ENCODE data around the gene ICA1. TPM values are rescaled to one million over a fixed set of nuclear protein-coding genes. Genes with fewer than 3 reads are reported as not detected.
"Not testable (repeated sequence)": the region's sequence is repeated elsewhere in the genome, so short reads cannot be mapped to it uniquely, and the experiment has no call there.

Gene ICA1
- total RNA-seq, 2 donors from 2014 or later: 1.4 to 9.7 TPM

DNA sequence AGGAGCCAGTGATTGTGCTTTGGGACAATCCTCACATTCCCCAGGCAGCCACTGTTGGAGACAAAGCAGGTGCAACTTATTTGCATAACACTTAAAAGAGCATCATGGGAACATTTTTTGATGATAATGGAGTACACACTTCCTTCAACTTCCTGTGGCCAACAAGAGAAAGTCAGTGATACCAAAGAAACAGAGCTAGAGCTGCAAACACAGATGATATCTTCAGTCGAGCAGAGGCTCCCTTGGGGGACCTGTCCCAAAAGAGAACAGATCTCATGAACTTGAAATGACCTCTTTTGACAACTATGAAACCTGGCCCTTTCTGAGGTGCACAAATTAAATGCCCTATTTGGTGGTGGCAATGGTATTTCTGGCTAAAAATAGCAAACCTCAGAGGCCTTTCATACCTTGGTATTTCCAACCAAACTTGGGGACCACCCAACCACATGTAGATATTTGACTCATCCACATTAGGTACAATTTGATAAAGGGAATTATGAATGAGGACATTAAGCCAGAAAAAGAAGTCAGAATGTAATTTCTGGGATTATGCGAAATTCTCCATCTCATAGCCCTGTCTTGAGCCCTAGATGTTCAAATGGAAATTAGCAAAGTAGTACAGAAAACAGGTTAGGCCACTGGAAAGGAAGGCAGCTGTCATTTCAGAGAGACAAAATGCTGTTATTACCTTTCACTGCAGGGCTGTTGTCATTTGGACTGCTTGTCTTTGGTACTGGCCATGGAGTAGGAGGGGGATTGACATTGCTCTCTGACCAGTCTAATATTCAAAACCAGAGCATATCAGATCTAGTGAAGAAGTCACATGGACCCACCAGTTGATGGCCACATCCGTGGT is 146.2 kb downstream of the ICA1 start:
- no peaks in the 10 kb centered on the region for H3K36me3 Mint-ChIP-seq (ENCODE audit: low read depth)
- peaks cover 30% of the 10 kb centered on the region for H3K4me1 Mint-ChIP-seq
- no peaks in the 10 kb centered on the region for H3K27me3 Mint-ChIP-seq
- H3K4me3 Mint-ChIP-seq: peak overlapping the region; percentile 38
- ATAC-seq (replicated peaks): no peak
- H3K9me3 Mint-ChIP-seq: no peaks in the 10 kb centered on the region
- H3K27ac Mint-ChIP-seq: no peak overlapping the region

DNA sequence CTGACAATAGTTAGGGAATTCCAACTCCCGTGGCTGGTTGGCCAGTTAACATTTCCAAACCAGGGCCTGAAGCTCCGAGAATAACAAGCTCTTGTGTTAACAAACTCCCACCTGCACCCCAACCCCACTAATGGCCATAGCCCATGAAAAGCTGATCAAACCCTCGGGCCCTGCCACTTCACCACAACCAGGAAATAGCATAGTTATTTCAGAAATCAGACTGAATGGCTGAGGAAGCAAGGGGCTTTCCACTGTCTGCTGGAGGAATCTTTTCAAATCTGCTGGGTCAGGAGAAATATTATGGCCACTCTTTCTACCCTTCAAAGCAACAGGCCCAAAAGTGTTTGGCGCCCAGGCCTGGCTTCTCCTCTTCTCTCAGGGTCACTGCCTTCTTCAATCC is 147.8 kb downstream of the ICA1 start:
- Mint-ChIP-seq H3K4me3 (peak overlapping the region; percentile 19), H3K9me3 (no peaks in the 10 kb centered on the region), H3K27ac (peak overlapping the region; percentile 69), H3K4me1 (peaks cover 24% of the 10 kb centered on the region), H3K27me3 (no peaks in the 10 kb centered on the region), H3K36me3 (ENCODE audit: low read depth) (no peaks in the 10 kb centered on the region)
- peak; percentile 76 for ATAC-seq (replicated peaks)

DNA sequence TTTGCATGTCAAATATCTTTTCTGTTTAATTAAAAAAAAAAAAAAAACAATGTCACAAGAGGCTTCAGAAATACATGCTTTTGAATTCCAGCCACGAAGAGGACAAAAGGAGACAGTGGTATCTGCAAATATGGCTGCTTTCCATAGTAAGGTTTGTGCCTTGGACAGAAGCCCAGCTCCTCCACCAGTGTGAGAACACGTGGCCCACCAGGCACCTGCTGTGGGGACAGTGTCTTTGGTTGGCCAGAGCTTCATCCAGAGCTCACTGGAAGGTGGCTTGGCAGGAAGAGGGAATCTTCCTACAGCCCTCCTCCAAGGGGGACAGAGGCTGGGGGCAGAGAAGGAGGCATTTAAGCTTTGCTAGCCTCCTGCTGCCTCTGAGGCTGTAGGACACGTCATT is 148.8 kb downstream of the ICA1 start:
- no peaks in the 10 kb centered on the region for H3K36me3 Mint-ChIP-seq (ENCODE audit: low read depth)
- ATAC-seq (replicated peaks): no peak

DNA sequence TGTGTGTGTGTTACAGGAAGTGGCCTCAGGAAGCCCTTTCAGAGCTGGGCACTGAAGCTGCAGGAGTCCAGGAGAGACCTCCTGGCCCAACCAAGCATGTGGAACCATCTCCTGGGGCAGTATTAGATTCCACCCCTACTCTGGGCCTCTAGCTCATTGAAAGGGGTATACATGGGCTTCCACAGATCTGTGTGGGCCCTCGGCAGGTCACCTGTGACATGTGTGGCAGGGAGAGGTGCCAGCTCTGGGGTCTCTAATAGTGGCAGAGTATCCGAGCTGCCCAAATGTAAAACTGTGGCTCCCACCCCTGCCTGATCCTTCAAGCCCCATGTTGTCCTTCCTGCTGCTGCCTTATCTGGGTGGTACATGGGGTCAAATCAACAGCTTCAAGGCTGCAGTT is 149.3 kb downstream of the ICA1 start:
- peaks cover 24% of the 10 kb centered on the region for H3K4me1 Mint-ChIP-seq

More for the DNA sequence above, 148.8 kb downstream of the ICA1 start:
- Mint-ChIP-seq H3K27me3 (no peaks in the 10 kb centered on the region), H3K4me3 (no peak overlapping the region), H3K9me3 (no peaks in the 10 kb centered on the region), H3K4me1 (peaks cover 24% of the 10 kb centered on the region), H3K27ac (peak overlapping the region; percentile 69)

DNA sequence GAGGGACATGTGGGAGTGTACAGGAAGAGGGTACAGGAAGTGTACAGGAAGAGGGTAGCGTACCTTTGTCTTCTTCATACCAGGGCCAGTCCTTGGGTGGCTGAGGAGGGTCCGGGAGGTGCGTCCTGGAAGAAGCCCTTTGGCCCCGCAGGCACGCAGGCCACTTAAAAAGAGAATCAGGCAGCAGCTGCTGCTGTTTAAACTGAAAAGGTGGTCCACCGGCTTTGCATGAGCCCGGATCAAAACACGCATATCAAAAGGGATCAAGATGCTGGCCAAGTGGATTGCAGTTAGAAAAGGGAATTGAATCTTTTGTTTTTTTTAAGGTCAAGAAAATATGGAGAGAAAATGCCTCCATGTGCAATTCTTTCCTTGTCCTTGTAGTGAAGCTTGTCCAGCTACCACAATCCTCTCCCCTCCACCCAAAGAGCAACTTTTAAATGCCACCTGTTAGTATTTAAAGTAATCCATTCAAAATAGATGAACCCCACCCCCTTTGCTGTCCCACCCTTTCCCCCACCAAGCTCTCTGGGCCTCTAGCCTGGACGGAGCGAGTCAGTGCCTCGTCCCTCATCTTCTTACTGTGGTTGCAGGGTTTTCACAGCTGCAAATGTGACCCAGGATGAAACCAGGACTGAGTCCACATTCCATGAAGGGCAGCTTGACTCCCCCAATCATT is 150.5 kb downstream of the ICA1 start:
- Mint-ChIP-seq H3K4me1 (peaks cover 20% of the 10 kb centered on the region), H3K27ac (no peak overlapping the region), H3K36me3 (ENCODE audit: low read depth) (no peaks in the 10 kb centered on the region), H3K9me3 (no peaks in the 10 kb centered on the region), H3K27me3 (no peaks in the 10 kb centered on the region), H3K4me3 (no peak overlapping the region)
- no peak for ATAC-seq (replicated peaks)

More for the DNA sequence above, 149.3 kb downstream of the ICA1 start:
- H3K36me3 Mint-ChIP-seq (ENCODE audit: low read depth): no peaks in the 10 kb centered on the region
- ATAC-seq (replicated peaks): no peak
- no peak overlapping the region for H3K4me3 Mint-ChIP-seq
- no peaks in the 10 kb centered on the region for H3K9me3 Mint-ChIP-seq
- H3K27me3 Mint-ChIP-seq: no peaks in the 10 kb centered on the region
- H3K27ac Mint-ChIP-seq: no peak overlapping the region

DNA sequence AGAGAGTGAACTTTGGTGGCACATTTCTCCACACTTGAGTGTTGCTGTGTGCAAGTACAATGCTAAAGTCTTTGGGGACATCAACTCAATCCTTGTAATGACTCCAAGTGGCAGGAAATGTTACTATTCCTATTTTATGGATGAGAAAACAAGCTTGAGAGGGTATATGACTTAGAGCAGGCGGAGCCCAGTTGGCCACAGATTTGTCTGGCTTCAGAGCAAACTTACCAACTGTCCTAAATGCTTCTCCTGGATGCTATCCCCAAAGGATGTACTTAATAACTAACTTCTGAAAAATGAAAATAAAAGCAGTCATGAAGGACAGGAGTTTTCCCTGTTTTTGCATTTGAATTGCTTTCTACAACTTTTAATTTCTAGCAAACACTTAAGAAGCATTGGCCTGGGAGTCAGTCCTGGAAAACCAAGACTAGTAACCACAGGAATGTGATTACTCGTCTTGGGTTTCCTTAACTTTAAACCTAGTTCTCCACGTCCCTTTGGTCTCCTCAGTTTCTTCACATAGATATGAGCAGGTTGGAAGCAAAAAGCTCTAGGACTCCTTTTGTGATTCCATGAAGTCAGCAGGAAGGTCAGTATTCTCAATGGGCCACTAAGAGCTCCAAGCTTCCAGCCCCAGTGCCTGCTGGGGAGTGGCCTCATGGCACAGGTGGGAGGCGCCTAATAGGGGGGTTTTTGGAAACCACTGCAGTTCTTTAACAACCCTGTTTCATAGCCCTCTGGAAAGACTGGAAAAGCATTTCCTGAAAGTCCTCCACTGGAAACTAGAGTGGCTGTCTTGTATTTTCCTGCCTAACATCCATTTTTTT is 152.6 kb downstream of the ICA1 start:
- Mint-ChIP-seq H3K27ac (no peak overlapping the region), H3K36me3 (ENCODE audit: low read depth) (no peaks in the 10 kb centered on the region), H3K4me1 (peaks cover 23% of the 10 kb centered on the region), H3K4me3 (no peak overlapping the region), H3K9me3 (no peaks in the 10 kb centered on the region), H3K27me3 (no peaks in the 10 kb centered on the region)
- no peak for ATAC-seq (replicated peaks)

DNA sequence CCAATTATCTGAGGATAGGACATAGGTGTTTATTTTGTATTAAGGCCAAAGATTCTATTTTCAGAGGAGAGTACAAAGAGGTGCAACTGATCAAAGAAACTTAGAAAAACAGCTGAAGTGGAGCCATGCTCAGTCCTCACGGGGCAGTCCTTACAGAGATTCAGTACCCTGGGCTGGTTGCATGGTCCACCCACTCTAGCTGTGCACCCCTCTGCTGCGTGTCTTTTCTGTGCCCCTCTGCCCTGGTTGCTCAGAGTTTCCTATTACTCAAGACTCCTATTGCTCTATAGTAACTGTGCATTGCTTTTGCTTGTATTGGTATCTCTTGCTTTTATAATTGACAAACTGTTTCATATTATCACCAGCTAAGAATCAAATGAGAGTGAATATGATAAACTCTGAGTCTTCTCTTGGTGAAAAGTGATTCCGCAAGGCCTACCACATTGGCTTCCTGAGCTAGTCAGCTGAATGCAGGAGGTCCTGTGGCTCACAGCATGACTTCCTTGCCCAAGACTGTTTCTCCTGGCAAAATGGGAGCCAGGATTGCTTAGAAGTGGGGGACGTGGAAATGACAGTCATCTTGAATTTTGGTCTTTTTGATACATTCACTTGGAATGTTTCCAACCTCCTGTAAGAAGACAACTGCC is 156.4 kb downstream of the ICA1 start:
- Mint-ChIP-seq H3K4me1 (peaks cover 22% of the 10 kb centered on the region), H3K27me3 (no peaks in the 10 kb centered on the region), H3K36me3 (ENCODE audit: low read depth) (no peaks in the 10 kb centered on the region), H3K9me3 (peaks cover 7% of the 10 kb centered on the region), H3K27ac (peak overlapping the region; percentile 65), H3K4me3 (peak overlapping the region; percentile 24)
- ATAC-seq (replicated peaks): peak; percentile 84

DNA sequence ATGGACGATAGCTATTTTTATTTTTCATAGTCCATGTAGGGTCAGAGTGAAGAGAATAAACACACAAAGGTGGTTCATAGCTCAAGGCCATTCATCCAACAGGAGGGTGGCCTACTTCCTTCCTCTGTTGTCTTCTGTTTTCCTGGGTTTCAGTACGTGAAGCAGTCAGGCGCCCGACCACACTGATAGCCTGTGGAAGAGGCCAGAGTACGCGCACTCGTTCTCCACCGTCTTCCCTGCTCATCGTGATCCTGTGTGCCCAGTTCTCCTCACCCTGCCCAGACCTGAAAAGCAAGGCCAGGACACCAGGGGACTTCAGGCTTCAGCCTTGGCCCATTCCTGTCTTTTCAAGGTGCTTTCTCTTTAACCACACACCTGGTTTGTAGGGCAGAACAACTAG is 158.7 kb downstream of the ICA1 start:
- Mint-ChIP-seq H3K27ac (no peak overlapping the region), H3K4me3 (no peak overlapping the region), H3K4me1 (peaks cover 27% of the 10 kb centered on the region), H3K9me3 (peaks cover 17% of the 10 kb centered on the region), H3K36me3 (ENCODE audit: low read depth) (no peaks in the 10 kb centered on the region), H3K27me3 (no peaks in the 10 kb centered on the region)
- no peak for ATAC-seq (replicated peaks)

DNA sequence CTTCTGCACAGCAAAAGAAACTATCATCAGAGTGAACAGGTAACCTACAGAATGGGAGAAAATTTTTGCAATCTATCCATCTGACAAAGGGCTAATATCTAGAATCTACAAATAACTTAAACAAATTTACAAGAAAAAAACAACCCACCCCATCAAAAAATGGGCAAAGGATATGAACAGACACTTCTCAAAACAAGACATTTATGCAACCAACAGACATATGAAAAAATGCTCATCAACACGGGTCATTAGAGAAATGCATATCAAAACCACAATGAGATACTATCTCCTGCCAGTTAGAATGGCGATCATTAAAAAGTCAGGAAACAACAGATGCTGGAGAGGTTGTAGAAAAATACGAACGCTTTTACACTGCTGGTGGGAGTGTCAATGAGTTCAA is 160.7 kb downstream of the ICA1 start:
- not testable (repeated sequence) for H3K36me3 Mint-ChIP-seq (ENCODE audit: low read depth)

DNA sequence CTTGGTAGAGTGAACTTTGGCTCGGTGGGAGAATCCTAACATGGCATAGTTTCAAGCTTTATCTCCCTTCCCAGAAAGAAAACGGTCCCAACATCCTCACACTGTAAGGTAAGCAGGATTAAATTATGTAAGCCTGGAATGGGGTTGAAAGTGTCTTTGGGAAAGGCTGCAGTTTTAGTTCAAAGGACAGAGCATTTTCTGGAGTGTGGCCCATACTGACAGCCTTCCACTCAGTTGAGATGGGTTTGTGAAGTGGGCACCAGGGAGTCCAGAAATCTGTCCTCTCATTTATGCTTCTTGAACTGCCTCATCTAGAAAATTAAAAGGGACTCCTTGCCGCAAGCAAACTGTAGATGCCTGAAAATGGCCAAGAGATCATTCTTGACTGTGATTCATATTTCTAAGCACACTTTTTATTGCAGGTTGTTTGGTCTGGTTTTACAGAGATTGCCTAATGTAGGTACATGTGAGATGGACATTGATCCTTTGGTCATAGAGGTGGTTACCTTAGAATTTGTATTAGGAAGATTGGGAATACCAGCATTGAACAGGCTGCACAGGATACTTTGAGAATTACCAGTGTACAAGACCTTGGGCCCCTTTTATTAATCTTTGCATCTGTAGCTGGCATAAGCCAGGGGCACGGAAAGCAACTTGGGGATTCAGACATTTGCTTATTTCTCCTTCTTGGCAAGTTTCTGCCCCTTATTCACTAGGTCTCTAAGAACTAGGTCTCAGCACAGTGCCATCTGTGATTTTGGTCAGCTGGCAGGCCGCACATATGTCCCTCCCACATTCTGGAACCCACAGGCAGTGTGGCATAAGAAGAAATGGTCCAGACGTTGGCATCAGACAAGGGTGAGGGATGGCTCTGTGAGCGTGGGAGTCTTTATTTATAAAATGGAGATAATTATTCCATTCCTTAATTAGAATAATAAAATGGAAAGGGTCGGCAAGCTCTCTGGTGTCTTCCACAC is 167.5 kb downstream of the ICA1 start:
- peaks cover 5% of the 10 kb centered on the region for H3K4me1 Mint-ChIP-seq
- H3K27me3 Mint-ChIP-seq: no peaks in the 10 kb centered on the region
- no peaks in the 10 kb centered on the region for H3K36me3 Mint-ChIP-seq (ENCODE audit: low read depth)
- no peak for ATAC-seq (replicated peaks)
- no peak overlapping the region for H3K27ac Mint-ChIP-seq
- H3K4me3 Mint-ChIP-seq: no peak overlapping the region
- peaks cover 11% of the 10 kb centered on the region for H3K9me3 Mint-ChIP-seq

More for the DNA sequence above, 160.7 kb downstream of the ICA1 start:
- peaks cover 22% of the 10 kb centered on the region for H3K9me3 Mint-ChIP-seq
- not testable (repeated sequence) for H3K27ac Mint-ChIP-seq; H3K27me3 Mint-ChIP-seq; H3K4me3 Mint-ChIP-seq; ATAC-seq (replicated peaks)
- H3K4me1 Mint-ChIP-seq: peaks cover 21% of the 10 kb centered on the region

DNA sequence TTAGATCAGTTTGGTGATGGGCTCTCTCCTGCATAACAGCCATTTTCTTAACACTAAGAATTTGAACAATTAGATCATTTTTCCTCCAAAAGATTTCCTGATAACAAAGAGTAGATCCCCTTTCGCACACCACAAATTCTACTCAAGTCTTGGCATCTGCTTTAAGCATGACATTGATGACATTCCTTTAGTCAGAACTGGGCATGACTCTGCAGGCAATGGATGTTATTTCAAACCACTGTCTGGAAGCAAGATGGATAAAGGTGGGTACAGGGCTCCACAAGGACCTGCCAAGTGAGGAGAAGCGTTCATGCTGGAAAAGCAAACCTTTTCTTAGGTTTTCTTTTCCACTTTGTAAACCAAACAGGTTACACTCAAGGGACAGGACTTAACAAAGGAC is 169.8 kb downstream of the ICA1 start:
- Mint-ChIP-seq H3K4me3 (no peak overlapping the region), H3K4me1 (no peaks in the 10 kb centered on the region), H3K9me3 (peaks cover under 1% of the 10 kb centered on the region), H3K27ac (no peak overlapping the region), H3K27me3 (no peaks in the 10 kb centered on the region), H3K36me3 (ENCODE audit: low read depth) (peaks cover 18% of the 10 kb centered on the region)
- no peak for ATAC-seq (replicated peaks)

DNA sequence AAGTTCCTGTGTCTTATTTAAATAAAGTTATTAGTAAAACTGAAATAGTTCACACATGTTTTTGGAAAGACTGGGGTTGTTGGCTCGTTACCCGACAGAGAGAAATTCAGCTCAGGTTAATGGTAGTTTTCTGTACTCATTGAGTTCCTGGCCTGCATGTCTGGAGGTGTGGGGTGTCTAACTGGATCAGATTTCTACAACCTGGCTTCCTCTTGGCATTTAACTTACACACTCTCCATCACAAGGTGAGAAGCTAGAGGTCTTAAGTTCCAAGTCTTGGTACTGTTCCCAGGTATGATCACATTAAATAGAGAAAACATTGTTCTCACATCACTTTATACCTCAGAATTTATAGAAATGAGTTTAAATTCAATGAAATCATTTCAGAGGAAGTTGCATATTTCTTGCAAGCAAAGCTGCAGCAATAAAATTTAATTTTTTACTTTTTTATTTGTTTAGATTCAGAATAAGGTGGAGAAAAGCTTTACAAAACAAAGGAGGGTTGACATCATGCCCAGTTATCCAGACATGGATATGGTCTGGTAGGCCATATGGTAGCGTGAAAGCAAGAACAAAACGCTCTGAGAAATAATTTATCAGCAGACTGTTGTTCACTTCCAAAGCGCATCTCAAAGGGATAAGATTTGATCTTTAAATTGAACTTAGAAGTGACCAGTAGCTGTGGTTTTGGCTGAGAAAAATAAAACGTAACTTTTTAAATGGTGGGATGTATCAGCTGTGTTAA is 172.8 kb downstream of the ICA1 start:
- no peak for ATAC-seq (replicated peaks)
- Mint-ChIP-seq H3K4me3 (no peak overlapping the region), H3K4me1 (no peaks in the 10 kb centered on the region), H3K27me3 (no peaks in the 10 kb centered on the region), H3K27ac (no peak overlapping the region), H3K36me3 (ENCODE audit: low read depth) (peaks cover 47% of the 10 kb centered on the region), H3K9me3 (no peaks in the 10 kb centered on the region)

DNA sequence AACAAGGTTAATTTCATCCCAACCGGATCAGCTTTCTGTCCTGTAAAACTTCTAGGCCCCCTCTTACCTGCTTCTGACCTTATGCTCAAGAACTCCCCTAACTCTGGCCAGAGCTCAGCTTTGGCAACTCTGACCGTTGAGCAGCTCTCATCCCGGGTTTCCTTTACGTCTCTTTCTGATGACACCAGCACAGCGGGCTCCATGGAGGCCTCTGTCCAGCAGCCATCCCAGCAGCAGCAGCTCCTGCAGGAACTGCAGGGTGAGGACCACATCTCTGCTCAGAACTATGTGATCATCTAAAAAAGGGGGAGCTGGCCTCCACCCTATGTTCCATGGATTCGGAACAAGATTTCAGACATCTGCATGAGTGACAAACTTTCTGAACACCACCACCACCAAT is 175.7 kb downstream of the ICA1 start:
- Mint-ChIP-seq H3K27me3 (no peaks in the 10 kb centered on the region), H3K27ac (no peak overlapping the region), H3K9me3 (no peaks in the 10 kb centered on the region), H3K36me3 (ENCODE audit: low read depth) (peaks cover 57% of the 10 kb centered on the region), H3K4me3 (no peak overlapping the region), H3K4me1 (no peaks in the 10 kb centered on the region)
- ATAC-seq (replicated peaks): no peak
